MG63 (cell line): Measurements from ENCODE around the gene PLA2G6. TPM values are rescaled to one million over a fixed set of nuclear protein-coding genes. Genes with fewer than 3 reads are reported as not detected.

Source experiments
- DNase-seq: peaks from one replicate; pipeline ENCODE4 v3.0.0-alpha.2; 2020
- H3K27me3 ChIP-seq: fragments of 250-450 bp; sonication (Bioruptor Pico); 2 replicates; pipeline ENCODE4 v1.5.1; 2020; ENCODE audit warnings: mild to moderate bottlenecking, moderate library complexity
- H3K36me3 ChIP-seq: fragments of 250-450 bp; sonication (Bioruptor Pico); 2 replicates; pipeline ENCODE4 v1.5.1; 2020; ENCODE audit warnings: mild to moderate bottlenecking, moderate library complexity
- H3K4me3 ChIP-seq: fragments of 250-450 bp; sonication (Bioruptor Pico); 2 replicates; pipeline ENCODE4 v1.5.1; 2020; ENCODE audit warnings: mild to moderate bottlenecking, moderate library complexity
- H3K9me3 ChIP-seq: fragments of 250-450 bp; sonication (Bioruptor Pico); 2 replicates; pipeline ENCODE4 v1.5.1; 2020; ENCODE audit warnings: mild to moderate bottlenecking, moderate library complexity
- total RNA-seq: library from RNA; depleted of rRNA; stranded (reverse); fragments of >200 nt; shearing (Covaris generic); gene quantifications from 2 replicates; pipeline ENCODE4 v1.2.3, GENCODE V29; 2014; ENCODE audit warnings: low replicate concordance

Gene PLA2G6
- total RNA-seq, 1 experiment from 2014 or later, result 3.1 TPM

DNA sequence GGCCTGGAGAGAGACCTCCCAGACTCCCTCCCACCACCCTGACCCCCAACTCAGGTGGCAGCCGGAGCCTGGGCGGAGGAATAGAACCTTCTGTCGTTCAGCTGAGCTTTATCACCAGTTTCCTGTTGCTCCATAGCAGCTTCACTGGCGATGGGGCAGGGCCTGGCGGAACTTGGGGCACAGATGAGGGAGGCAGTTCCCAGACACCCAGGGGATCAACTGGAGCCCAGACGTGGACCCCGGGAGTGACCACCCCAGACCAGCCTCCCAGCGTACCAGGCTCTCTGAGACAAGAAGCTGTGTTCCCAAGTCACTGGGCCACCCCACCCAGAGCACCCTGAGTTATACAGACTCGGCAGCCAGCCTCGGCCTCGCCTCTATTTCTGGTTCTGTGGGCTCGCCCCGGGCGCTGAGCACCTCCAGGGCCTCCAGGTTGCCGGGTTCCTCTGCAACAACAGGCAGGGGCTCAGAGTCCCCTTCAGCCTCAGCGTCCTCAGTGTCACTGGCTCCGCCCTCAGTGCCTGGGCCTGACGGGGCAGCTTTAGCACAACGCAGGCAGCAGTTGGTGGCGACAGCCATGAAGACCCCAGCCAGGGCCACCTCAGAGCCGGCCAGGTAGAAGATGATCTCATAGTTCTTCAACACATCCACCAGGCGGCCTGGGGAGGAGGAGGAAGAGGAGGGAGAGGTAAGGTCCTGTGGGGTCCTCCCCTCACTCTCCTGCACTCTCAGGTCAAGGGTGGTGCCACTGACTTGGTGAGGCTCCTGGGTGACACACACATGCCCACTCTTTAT lies 103.4 kb downstream of the PLA2G6 start:
- H3K36me3 ChIP-seq, result no peaks in the 10 kb centered on the region
- H3K9me3 ChIP-seq, result no peaks in the 10 kb centered on the region
- no peak for DNase-seq
- H3K4me3 ChIP-seq, result no peak overlapping the region
- H3K27me3 ChIP-seq, result no peaks in the 10 kb centered on the region

DNA sequence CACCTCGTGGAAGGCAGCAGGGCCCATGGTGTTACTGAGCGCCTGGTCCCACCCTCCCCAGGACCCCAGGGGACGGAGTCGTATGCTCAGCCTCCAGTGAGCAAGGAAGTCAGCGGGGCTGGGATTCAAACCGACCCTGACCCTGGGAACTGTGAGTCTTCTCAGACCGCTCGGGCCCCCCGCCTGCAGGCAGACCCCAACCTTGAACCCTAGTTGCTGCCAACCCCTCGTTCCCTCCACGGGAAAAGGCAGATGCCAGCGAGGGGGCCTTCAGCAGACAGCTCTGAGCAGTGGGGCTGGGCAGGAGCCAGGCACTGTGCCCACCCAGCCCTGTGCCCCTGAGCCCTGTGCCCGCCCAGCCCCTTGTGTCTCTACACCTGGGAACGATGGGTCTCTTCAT lies 104.0 kb downstream of the PLA2G6 start:
- H3K4me3 ChIP-seq, result no peak overlapping the region
- H3K36me3 ChIP-seq, result no peaks in the 10 kb centered on the region
- DNase-seq, result no peak
- no peaks in the 10 kb centered on the region for H3K9me3 ChIP-seq
- H3K27me3 ChIP-seq, result no peaks in the 10 kb centered on the region

DNA sequence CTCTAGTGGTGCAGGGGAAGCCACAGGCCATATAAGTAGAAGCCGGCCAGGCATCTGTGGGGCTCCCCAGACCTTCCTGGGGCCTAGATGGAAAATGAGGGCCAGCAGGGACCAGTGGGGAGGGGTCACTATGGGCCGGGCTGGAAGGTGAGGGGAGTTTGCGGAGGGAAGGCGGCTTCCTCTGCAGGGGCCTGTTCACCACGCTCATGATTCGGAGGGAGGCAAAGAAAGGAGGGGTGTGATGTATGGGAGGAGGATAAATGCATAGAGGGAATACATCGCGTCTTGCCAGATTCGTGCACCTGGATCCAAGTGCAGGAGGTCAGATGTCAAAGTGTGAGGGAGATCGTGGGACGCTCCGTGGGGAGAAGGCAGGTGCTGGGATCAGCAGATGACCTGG lies 104.5 kb downstream of the PLA2G6 start:
- H3K27me3 ChIP-seq, result no peaks in the 10 kb centered on the region
- no peak overlapping the region for H3K4me3 ChIP-seq
- no peaks in the 10 kb centered on the region for H3K36me3 ChIP-seq
- H3K9me3 ChIP-seq, result no peaks in the 10 kb centered on the region
- DNase-seq, result no peak

DNA sequence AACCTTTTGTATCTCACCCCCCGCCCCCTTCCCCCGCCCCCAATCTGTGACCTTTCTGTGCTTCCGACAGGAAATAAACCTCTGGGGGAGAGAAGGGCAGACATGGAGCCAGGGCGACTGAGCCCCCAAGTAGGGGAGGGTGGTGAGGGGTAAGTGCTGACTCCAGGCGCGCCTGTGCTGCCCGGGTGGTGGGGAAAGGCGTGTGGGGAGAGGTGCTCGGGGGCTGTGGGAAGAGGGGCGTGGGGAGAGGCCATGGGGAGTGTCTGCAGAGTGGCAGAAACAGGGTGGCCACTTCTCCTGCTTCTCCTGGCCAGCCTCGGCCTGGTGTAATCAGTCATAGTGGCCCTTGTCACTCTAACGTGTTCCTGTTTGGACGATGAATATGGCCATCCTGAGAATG lies 105.7 kb downstream of the PLA2G6 start:
- no peaks in the 10 kb centered on the region for H3K27me3 ChIP-seq
- H3K9me3 ChIP-seq, result no peaks in the 10 kb centered on the region
- no peaks in the 10 kb centered on the region for H3K36me3 ChIP-seq
- H3K4me3 ChIP-seq, result no peak overlapping the region
- DNase-seq, result no peak

DNA sequence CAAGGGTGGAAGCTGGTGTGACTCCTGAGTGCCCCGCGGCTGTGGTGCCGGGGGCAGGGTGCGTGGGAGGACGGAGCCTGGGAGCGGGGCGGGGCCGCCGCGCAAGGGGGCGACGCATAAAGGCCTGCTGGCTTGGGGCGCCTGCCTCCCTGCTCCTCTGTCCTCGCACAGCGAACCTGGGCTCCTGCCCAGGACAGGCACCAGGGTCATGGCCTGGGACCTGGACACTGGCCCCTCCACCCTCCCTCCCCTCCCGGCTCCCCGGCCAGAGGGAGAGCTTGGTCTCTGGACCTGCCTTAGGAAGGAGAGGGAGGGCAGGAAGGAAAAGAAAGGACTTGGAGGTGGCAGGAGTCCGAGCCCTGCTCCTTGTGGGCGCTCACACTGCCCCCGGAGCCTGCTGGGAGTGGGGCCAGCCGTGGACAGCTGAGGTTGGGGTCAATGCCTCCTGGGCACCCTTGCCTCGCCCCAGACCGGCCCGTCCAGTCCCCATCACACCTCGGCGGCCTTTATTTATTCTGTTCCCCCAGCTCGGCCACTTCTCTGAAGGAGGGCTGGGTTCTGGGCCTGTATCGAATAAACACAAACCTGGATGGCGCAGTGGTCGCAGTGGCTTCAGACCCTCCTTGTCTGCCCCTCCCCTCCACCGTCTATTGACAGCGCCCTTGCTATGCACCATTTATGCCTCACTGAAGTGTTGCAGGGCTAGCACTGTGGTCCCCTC lies 106.4 kb downstream of the PLA2G6 start:
- Histone ChIP-seq H3K4me3 (no peak overlapping the region), H3K27me3 (no peaks in the 10 kb centered on the region), H3K36me3 (no peaks in the 10 kb centered on the region), H3K9me3 (no peaks in the 10 kb centered on the region)
- no peak for DNase-seq

DNA sequence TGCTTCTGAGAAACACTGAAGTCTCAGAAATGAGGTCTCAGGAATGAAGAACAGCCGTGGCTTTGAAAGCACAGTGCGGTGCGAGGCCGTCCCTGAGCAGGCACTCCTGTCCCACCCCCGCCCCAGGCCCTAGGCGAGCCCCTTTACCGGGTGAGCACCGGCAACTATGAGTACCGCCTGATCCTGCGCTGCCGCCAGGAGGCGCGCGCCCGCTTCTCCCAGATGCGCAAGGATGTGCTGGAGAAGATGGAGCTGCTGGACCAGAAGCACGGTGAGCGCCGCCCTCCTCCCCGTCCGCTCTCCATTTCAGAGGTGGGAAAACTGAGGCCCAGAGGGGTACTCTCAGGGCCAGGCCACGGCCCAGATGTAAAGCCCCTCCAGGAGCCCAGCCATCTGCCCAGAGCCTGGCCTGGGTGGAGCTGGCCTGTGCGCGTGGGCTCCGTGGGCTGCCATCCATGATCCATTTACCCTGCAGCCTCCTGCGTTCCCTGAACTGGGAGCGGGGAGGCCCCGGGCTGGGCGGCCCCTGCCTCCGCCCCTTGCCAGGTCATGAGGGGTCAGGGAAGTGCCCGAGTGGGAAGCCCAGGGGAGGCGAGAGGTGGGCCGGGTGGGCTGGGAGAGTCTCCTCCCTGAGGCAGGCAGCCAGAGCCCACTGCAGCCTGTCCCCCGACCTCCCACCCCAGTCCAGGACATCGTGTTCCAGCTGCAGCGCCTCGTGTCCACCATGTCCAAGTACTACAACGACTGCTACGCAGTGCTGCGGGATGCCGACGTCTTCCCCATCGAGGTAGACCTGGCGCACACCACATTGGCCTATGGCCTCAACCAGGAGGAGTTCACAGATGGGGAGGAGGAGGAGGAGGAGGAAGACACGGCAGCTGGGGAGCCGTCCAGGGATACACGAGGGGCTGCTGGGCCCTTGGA lies 107.2 kb downstream of the PLA2G6 start:
- Histone ChIP-seq H3K36me3 (no peaks in the 10 kb centered on the region), H3K4me3 (no peak overlapping the region), H3K9me3 (no peaks in the 10 kb centered on the region), H3K27me3 (no peaks in the 10 kb centered on the region)
- no peak for DNase-seq

DNA sequence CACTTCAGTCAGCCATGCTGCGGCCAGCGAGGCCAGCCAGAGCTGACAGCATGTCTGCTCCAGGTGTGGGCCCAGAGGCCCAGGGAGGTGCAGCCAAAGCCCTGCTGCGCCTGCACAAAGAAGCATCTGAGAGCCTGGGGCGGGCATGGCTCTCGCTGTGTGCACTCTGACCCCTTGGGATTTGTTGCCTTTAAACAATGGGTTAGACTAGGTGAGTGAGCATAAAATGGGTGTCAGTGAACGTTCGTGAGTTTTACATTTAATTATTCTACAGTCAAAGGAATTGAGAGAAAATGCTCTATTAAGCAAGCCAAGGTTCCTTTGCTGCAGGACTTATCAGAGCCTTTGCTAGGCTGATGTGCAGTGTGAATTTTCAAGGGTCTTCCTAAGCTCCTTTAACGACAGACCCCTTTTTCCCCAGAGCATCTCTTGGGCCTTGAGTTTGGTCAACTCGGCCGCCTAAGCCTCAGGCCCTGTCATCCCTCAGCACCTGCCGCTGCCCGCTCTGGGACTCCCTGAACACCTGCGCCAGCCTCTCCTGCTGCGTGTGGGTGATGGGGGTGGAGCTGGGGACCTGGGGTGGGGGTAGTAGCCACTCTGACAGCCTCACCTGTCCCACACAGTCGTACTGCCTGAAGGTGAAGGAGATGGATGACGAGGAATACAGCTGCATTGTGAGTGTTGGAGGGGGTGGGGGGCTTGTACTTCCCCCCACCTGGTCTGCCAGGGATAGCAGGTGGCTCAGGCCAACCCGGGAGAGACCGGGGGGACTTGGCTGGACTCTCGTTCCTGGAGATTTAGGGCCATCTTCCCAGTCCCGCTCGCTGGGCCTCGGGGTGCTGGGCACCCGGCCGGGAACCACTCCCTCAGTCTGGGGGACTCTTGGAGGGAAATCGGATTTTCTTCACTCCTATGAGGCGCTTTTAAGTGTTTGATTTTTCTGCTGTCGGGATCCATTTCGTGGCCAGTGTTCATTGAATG lies 108.2 kb downstream of the PLA2G6 start:
- DNase-seq, result no peak
- no peak overlapping the region for H3K4me3 ChIP-seq
- H3K27me3 ChIP-seq, result no peaks in the 10 kb centered on the region
- no peaks in the 10 kb centered on the region for H3K36me3 ChIP-seq
- no peaks in the 10 kb centered on the region for H3K9me3 ChIP-seq

DNA sequence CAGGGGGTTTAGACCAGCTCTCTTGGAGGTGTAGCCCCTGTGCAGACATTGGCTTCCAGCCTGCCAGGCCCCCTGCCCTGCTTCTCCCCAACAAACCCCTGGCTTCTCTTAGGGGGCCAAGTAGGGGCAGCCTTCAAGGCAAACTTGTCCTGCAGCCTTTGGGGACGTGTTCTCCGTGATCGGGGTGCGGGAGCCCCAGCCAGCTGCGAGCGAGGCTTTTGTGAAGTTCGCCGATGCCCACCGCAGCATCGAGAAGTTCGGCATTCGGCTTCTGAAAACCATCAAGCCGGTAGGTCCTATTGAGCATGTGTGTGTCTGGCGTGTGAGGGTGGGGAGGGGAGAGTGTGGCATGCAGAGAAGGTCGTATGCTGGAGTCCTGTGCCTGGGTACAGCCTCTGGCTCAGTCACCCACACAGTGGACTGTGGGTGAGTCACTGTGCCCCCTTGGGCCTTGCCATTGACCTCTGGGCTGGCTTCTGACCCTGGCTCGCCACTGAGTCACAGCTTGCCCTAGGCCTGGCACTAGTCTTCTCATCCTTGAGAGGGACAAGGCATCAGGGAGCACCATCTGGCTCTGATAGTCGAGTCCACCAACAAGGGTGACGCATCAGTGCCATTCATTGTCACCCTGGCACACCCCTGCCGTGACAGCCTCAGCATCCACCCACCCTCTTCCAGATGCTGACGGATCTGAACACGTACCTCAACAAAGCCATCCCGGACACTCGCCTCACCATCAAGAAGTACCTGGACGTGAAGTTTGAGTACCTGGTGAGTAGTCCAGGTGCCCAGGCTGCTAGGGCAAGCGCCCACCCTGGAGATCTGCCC lies 109.1 kb downstream of the PLA2G6 start:
- no peak overlapping the region for H3K4me3 ChIP-seq
- H3K27me3 ChIP-seq, result no peaks in the 10 kb centered on the region
- DNase-seq, result peak; percentile 19
- H3K9me3 ChIP-seq, result no peaks in the 10 kb centered on the region
- H3K36me3 ChIP-seq, result no peaks in the 10 kb centered on the region

DNA sequence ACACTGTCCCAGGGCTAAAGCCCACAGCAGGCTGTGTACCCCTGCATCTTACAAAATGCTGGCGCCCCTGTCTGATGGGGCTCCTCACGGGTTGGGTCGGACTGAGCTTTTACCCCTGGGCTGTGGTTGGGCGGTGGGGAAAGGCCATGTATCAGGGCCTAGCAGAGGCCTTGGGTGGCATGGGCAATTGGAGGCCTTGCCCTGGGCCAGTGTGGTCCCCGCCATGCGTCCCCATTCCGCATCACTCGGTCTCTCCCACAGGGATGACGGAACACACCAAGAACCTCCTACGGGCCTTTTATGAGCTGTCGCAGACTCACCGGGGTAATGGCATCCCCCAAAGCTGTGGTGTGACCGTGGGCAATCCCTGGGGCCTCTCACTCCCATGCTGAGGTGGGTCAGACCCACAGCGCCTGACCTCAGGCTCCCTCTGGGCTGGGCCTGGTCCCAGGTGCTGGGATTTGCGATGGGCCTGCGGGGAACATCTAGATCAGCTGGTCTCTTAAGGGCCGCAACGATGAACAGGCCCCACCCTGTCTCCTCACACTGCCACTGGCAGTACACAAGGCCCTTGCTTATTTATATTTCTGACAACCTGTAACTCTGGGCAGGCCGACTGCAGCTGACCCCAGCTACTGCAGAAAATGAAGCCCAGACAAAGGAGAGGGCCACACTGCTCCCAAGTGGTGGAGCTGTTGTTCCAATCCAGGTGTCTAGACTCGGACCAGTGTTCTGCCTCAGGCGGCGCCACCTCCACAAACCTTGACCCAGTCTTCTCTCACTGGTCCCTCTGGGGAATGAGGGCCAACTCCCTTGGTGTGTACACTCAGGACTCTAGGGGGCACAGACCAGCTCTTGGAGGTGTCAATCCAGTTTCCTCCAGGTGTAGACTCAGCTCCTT lies 110.0 kb downstream of the PLA2G6 start:
- no peak overlapping the region for H3K4me3 ChIP-seq
- no peaks in the 10 kb centered on the region for H3K9me3 ChIP-seq
- no peaks in the 10 kb centered on the region for H3K27me3 ChIP-seq
- no peaks in the 10 kb centered on the region for H3K36me3 ChIP-seq
- DNase-seq, result no peak

DNA sequence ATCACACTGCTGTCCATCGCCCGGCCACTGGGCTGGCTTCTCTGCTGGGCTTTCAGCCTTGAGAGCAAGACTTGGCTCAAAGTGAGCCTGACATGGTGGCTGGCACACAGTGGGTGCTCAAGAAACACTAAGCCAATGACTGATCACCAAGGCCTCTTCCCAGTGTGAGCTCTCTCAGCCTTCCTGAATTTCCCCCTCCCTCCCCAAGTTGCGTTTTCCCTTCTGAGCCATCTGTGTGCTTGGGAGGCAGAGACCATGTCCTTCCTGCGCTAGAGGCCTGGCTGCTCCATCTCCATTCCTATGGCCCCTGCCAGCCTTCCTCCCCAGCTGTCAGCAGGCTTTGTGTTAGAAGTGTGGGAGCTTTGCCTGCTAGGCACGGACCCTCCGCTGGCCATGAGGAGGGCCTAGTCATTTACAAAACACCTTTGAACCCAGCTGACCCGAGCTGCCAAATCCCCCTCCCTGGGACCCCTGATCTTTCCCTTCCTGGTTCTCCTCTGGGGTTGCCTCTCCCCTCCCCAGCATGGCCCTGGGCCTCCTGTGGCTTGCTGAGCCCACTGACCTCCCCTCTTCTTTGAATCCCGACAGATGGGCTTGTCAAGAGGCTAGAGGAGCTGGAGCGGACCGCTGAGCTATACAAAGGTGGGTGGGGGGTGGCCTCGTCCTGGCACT lies 111.2 kb downstream of the PLA2G6 start:
- H3K4me3 ChIP-seq, result no peak overlapping the region
- no peaks in the 10 kb centered on the region for H3K27me3 ChIP-seq
- DNase-seq, result no peak
- H3K9me3 ChIP-seq, result no peaks in the 10 kb centered on the region
- H3K36me3 ChIP-seq, result no peaks in the 10 kb centered on the region

DNA sequence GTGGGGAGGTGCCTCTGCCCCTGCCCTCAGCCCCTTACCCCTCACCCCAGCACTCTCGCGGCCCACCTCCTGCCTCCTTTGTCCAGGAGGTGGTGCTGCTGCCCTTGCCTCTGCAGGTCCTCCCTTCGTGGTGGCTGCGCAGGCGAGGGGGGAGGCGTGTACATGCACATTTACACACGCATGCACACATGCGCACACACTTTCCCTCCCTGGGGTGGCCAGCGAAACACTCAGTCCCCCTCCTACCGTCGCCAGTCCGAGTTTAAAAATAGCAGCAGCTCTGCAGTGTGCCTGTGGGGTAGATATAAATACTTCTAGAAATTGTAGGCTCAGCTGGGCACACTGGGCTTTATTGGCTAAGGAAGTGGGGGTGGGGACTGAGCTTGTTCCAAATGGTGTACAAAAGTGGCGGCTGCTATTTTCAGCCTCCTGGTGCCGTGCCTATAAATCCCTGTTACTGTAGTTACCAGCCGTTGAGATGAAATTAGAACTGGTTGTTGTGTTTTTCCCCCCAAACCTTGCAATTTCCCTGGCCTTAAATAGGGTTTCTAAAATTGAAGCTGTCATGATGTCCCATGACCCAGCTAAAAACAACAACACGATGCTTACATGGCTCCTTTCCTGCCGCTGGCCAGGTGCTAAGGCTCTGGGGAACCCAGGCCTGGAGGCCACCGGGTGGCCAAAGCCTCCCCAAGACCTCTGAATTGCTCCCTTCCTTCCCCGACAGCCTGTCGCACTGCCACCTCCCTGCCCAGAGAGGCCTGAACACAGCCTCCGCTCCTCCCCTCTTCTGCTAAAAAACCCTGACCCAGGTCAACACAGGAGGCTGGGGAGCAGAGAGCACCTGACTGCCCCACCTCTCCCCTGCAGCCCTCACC lies 112.0 kb downstream of the PLA2G6 start:
- peak; percentile 31 for DNase-seq
- no peak overlapping the region for H3K4me3 ChIP-seq
- no peaks in the 10 kb centered on the region for H3K36me3 ChIP-seq
- H3K27me3 ChIP-seq, result no peaks in the 10 kb centered on the region
- no peaks in the 10 kb centered on the region for H3K9me3 ChIP-seq

DNA sequence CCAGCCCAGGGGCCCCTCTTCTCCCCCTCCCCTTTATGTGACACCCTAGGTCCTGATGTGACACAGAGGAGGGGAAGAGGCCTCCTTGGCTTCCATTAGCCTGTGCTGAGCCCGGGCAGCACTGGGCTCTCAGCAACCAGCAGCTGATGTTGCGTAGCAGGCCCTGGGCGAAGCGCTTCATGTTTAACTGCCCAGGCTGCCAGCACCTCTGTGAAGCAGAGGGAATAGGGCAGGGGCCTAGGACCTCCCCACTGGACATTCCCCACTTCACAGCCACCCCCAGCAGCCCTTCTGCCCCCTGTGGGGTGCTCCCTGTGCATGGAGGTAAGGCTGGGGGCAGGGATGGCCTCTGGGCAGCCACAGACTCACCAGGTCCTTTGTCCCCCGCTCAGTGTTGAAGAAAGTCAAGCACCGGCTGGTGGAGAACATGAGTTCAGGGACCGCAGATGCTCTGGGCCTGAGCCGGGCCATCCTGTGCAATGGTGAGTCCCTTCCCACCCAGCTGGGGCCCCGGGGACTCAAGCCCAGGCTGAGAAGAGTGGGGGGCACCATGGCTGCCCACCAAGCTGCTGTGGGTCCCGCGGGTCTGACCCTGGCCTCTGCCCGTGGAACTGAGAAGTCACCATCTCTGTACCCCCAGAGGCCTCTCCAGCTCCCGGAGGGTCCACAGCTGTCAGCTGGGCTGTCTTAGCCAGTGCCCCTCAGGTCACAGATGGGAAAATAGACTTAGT lies 112.8 kb downstream of the PLA2G6 start:
- no peak for DNase-seq
- H3K27me3 ChIP-seq, result no peaks in the 10 kb centered on the region
- no peaks in the 10 kb centered on the region for H3K36me3 ChIP-seq
- H3K4me3 ChIP-seq, result no peak overlapping the region
- H3K9me3 ChIP-seq, result no peaks in the 10 kb centered on the region
